Muscle layer of duodenum (tissue), 2 donors: ENCODE measurements around the gene SMIM29.
A peak's percentile ranks its signal among the peaks of the same experiment; 100 is the strongest.

Source experiments
- H3K27ac ChIP-seq: one replicate; pipeline ENCODE4 v1.7.0; 2013; ENCODE audit warnings: mild to moderate bottlenecking, low read length
- H3K27me3 ChIP-seq: one replicate; pipeline ENCODE4 v1.7.0; 2013; ENCODE audit warnings: low read depth, mild to moderate bottlenecking, control low read depth, low read length
- H3K36me3 ChIP-seq, 2 donors: one replicate each; pipeline ENCODE4 v1.7.0; 2013; ENCODE audit warnings: low read length in 2 of 2, control low read depth in 1 of 2, mild to moderate bottlenecking in 1 of 2; ENCODE audit not compliant: insufficient read depth in 2 of 2, control insufficient read depth in 1 of 2
- H3K4me1 ChIP-seq, 2 donors: one replicate each; pipeline ENCODE4 v1.7.0; 2013; ENCODE audit warnings: low read length in 2 of 2, mild to moderate bottlenecking in 2 of 2, control low read depth in 1 of 2, moderate library complexity in 1 of 2; ENCODE audit not compliant: insufficient read depth in 2 of 2, control insufficient read depth in 1 of 2
- H3K4me3 ChIP-seq, 2 donors: one replicate each; pipeline ENCODE4 v1.7.0; 2013; ENCODE audit warnings: low read length in 2 of 2, low read depth in 1 of 2, mild to moderate bottlenecking in 1 of 2
- H3K9me3 ChIP-seq, 2 donors: one replicate each; pipeline ENCODE4 v1.7.0; 2013; ENCODE audit warnings: low read length in 2 of 2, control low read depth in 1 of 2, mild to moderate bottlenecking in 1 of 2; ENCODE audit not compliant: control insufficient read depth in 1 of 2
- donor health status: healthy.

Gene SMIM29

DNA sequence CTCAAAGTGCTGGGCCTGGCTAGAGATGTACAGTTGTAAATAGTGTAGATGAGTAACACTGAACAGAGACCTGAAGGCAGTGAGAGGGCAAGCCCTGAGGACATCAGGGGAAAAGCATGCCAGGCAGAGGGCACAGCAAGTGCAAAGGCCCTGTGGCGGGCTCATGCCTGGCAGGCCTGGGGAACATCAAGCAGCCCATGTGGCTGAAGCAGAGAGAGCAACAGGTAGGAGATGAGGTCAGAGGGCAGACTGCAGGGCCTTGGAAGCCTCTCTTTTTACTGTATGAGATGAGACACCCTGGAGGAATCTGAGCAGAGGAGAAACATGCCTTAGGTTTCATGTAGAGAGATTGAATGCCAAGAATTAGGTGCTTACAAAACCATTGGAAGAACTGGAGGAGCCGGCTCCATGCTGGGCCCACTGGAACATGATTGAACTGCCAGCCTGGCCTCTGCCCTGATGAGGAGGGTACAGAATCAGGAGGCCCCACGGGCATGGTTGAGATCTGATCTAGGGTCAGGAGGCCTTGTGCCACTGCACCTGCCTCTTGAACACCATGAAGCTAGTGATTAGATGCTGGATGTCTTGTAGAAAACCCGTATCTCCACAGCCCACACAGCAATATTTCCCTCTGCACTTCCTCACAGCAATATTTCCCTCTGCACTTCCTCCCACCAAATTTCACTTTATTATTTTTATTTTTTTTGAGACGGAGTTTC, 18.0 kb downstream of the SMIM29 start:
- Histone ChIP-seq H3K27me3 (no peaks in the 10 kb centered on the region), H3K36me3 (no peaks in the 10 kb centered on the region), H3K4me1 (peaks cover 0 to 1% of the 10 kb centered on the region in 2 donors), H3K9me3 (no peaks in the 10 kb centered on the region), H3K27ac (no peak overlapping the region), H3K4me3 (no peak overlapping the region)

DNA sequence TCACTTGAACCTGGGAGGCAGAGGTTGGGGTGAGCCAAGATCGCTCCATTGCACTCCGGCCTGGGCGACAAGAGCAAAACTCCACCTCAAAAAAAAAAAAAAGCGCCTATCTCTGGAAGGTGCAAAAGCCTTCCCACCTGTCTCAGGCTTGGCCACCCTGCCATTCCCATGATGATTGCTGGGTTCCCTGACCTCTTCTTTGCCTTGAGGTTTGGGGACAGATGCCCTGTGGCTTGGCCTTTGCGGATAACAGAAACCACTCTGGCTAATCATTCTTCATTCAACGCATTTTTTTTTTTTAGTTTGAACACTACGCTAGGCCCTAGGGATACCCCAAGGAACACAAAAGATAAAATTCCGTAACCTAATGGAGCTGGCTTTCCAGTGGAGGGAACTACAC, 18.9 kb downstream of the SMIM29 start:
- Histone ChIP-seq H3K4me1 (no peaks in the 10 kb centered on the region), H3K27ac (no peak overlapping the region)

DNA sequence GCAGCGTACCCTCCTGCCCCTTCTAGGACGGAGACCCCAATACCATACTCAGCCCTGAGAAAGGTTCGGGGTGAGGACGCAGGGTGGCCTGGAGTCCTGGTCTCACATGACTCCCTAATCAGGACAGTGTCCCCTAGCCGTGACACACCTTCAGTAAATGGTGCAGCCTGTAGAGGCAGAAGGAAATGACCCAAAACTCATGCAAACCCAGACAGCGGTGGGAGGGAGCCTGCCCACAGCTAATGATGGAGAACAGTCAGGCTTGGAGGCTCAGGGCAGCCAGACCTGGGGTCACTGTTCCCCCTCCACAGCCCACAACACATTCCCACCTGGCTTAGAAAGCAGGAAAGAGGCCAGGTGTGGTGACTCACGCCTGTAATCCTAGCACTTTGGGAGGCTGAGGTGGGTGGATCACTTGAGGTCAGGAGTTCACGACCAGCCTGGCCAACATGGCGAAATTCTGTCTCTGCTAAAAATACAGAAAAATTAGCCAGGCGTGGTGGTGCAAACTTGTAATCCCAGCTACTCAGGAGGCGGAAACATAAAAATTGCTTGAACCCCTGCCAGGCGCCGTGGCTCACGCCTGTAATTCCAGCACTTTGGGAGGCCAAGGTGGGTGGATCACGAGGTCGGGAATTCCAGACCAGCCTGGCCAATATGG, 20.9 kb downstream of the SMIM29 start:
- Histone ChIP-seq H3K36me3 (no peaks in the 10 kb centered on the region), H3K9me3 (no peaks in the 10 kb centered on the region), H3K4me3 (no peak overlapping the region), H3K4me1 (peaks cover 5 to 10% of the 10 kb centered on the region in 2 donors), H3K27me3 (no peaks in the 10 kb centered on the region), H3K27ac (no peak overlapping the region)

More for the DNA sequence above, 18.9 kb downstream of the SMIM29 start:
- H3K27me3 ChIP-seq = no peaks in the 10 kb centered on the region
- no peaks in the 10 kb centered on the region for H3K9me3 ChIP-seq
- H3K36me3 ChIP-seq = no peaks in the 10 kb centered on the region
- H3K4me3 ChIP-seq = no peak overlapping the region

DNA sequence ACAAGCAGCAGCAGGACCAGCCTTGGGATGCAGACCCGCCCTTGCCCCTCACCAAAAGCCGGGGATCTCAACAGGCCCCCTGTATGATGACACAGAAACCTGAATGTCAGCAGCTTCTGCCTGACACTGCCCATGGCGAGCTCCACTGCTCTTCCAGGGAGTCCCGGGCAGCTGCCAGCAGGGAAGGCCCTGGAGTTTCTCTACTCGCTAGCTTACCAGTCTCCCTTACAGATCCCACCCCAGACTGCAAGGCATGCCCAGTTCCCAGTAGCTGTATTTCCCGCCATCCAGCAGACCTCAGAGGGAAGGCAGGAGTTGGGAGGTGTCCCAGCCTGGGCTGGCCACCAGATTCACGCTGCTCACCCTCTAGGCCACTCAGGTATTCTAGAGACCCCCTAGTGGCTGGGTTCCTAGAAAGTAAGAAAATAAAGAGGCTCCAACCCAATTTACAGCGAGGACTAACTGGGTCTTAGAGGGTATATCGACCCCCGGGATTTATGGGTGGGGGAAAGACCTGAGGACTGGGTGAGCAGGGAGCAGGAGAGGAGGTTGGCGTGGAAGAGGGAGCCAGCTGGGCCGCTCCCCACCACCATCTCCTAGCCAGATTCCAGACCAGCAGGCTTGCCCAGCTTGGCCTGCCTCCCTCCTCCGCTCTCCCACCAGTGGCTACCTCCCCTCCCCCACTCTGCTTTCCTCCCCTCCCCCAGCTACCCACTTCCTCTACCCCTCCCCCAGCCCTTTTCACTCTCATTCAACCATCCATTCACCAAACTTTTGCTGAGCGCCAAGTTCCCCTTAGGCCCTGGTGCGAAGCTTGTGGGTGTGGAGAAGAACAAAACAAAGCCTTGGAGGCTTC, 21.8 kb downstream of the SMIM29 start:
- Histone ChIP-seq H3K36me3 (no peaks in the 10 kb centered on the region), H3K27ac (no peak overlapping the region), H3K4me1 (peaks cover 5 to 10% of the 10 kb centered on the region in 2 donors), H3K9me3 (no peaks in the 10 kb centered on the region), H3K4me3 (no peak overlapping the region), H3K27me3 (no peaks in the 10 kb centered on the region)

DNA sequence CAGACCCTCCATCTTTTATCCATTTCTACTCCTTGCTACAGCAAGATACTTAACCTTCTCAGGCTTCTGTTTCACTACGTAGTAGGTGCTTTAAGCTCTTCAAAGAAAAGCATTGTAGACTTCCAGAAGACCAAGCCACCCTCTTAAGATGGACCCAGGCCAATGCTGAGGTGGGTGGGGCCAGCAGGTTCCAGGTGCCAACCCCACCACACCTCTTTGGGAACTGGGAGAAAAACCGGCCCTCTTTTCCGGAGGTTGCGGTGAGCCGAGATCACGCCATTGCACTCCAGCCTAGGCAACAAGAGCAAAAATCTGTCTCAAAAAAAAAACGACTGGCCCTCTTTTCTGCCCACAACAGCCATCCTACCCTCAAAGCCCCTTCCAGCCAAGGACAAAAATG, 22.7 kb downstream of the SMIM29 start:
- Histone ChIP-seq H3K27ac (no peak overlapping the region), H3K27me3 (no peaks in the 10 kb centered on the region), H3K9me3 (no peaks in the 10 kb centered on the region), H3K4me3 (no peak overlapping the region), H3K4me1 (peaks cover 5 to 10% of the 10 kb centered on the region in 2 donors), H3K36me3 (no peaks in the 10 kb centered on the region)

DNA sequence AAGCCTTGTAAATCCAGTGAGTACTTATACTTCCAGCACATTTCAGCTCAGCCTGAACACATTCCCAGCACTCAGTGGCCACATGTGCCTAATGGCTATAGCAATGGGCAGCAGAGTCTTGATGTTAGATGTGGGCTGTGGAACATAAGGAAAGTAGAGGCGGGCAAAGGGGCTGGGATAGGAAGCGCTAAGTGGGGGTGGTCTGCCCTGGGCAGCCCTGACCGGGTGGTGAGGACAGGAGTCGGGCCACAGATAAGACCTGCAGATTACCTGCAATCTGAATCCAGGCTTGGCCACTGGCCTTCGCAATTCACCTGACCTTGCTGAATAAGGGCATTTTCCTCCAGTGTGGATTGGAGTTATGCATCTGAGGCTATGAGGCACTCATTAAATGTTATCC, 23.3 kb downstream of the SMIM29 start:
- Histone ChIP-seq H3K27me3 (no peaks in the 10 kb centered on the region), H3K9me3 (no peaks in the 10 kb centered on the region), H3K27ac (no peak overlapping the region), H3K36me3 (no peaks in the 10 kb centered on the region), H3K4me3 (no peak overlapping the region), H3K4me1 (peaks cover 5 to 10% of the 10 kb centered on the region in 2 donors)

DNA sequence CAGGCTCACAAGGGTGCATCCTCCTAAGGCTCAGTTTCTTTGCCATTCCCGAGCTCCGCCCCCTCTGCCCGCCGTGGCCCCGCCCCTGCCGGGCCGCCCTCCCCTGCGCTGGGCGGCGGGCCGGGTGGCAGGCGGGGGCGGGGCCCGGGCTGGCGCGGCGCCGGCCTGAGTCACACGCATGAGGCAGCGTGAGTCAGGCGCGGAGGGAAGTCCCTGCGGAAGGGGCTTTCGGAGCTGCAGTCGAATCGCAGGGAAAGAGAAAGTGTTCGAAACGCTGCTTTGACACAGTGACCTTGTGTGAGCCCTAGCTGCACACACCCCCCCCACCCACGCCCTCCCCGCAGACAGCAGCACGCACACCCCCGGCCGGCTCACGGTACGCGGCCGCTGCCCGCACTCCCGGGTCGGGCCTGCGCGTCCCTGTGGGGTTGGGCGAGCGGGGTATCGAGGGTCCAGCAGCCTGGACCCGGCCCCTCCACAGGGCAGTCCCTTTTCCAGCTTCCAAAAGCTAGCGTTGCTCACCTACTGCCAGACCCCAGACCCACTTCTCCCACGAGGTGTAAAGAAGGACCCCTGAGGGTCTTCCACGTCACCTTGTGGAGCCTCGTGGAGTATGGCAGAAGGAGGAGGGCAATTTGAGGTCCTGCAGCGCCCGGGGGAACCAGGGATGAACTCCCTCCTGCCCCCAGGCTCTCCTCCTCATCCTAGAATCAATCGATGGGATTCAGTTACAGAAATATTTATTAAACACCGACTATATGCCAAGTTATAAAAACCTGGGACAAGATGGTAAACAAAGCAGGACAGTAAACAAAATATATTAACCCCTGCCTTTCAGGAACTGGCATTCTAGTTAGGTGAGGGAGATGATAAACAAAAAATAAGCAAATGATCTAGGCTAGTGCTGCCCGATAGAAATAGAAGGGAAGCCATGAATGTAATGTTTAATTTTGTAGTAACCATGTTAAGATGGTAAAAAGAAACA, 24.6 kb downstream of the SMIM29 start:
- Histone ChIP-seq H3K27me3 (no peaks in the 10 kb centered on the region), H3K9me3 (no peaks in the 10 kb centered on the region), H3K36me3 (no peaks in the 10 kb centered on the region)

DNA sequence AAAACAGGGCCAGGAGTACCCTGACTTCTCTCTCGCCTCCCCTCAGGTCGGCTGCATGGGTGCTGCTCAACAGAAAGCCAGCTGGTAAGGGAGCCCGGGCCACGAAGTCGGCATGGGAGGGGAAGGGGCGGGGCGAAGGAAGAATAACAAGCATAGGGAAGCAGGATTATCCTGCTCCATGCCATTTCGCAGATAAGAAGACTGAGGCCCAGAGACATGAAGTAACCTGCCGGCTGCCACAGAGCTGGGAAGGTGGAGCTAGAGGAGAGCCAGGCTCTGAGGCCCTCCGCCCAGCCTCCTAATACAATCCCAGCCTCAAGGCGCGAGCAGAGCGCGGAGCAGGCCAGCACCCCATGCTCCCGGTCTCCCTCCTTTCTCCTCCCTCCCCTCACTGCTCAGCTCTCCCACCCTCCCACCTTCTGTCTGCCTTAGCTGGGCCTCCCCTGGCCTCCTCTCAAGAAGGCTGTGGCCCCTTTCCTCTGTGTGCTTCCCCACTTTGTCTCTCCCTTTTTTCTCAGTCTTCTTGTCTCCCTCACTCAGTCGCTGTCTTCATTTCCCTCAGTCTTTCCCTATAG, 25.3 kb downstream of the SMIM29 start:
- Histone ChIP-seq H3K4me3 (peak overlapping the region; percentile 47 to 64), H3K27ac (peak overlapping the region; percentile 57), H3K9me3 (no peaks in the 10 kb centered on the region), H3K27me3 (no peaks in the 10 kb centered on the region), H3K4me1 (peaks cover 5 to 10% of the 10 kb centered on the region in 2 donors), H3K36me3 (no peaks in the 10 kb centered on the region)

More for the DNA sequence above, 24.6 kb downstream of the SMIM29 start:
- Histone ChIP-seq H3K4me1 (peaks cover 5 to 10% of the 10 kb centered on the region in 2 donors), H3K27ac (peak overlapping the region; percentile 92), H3K4me3 (peak overlapping the region; percentile 61 to 64)

DNA sequence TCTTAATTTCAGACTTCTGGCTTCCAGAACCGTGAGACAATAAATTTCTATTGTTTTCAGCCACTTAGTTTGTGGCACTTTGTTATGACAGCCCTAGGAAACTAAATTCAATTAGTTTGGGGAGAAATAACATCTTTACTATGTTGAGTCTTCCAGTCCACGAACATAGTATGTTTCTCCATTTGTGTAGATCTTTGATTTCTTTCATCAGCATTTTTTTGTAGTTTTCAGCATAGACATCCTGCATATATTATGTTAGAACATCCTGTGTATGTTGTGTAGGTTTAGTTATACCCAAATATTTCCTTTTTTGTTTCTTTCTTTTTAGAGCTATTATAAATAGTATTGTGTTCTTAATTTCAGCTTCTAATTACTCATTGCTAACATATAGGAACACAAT, 30.1 kb downstream of the SMIM29 start:
- Histone ChIP-seq H3K27me3 (no peaks in the 10 kb centered on the region), H3K4me3 (no peak overlapping the region), H3K36me3 (no peaks in the 10 kb centered on the region), H3K4me1 (peaks cover 0 to 7% of the 10 kb centered on the region in 2 donors), H3K27ac (no peak overlapping the region), H3K9me3 (no peaks in the 10 kb centered on the region)

DNA sequence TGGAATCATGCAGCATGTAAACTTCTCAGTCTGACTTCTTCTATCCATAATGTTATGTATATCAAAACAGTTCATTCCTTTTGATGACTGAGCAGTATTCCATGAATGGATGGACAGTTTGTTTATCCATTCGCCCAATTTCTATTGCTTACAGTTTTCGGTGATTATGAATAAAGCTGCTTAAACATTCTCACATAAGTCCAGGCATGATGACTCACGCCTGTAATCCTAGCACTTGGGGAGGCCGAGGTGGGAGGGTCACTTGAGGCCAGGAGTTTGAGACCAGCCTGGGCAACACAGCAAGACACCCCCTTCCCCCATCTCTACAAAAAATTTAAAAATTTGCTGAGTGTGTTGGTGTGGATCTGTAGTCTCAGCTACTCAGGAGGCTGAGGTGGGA, 35.0 kb downstream of the SMIM29 start:
- no peaks in the 10 kb centered on the region for H3K27me3 ChIP-seq
- H3K27ac ChIP-seq = no peak overlapping the region
- no peaks in the 10 kb centered on the region for H3K9me3 ChIP-seq
- no peaks in the 10 kb centered on the region for H3K36me3 ChIP-seq
- no peak overlapping the region for H3K4me3 ChIP-seq
- H3K4me1 ChIP-seq = no peaks in the 10 kb centered on the region
